ENCODE data around the gene VWDE.

DNA sequence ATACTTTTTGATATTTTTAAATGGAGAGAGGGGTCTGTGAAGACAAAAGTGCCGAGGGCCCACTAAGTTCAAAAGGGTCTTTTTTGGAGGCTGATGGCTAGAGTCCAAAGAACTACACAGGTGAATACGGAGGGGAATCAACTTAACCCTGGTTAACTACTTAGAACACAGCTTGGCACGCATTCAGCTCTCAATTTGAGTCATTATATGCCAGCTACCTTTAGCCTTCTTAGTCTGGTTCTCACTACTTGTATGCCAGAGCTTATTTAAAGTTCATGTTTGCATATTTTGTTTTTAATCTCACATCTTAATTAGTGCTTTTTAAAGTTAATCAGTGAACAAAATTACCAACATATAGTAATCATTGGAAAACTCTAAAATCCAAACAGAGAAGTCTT, 80.8 kb downstream of the VWDE start:
- TF ChIP-seq HDAC2 (CRISPR knock-in tag; IDR thresholded peaks at IDR 0.05): no peak
- TF ChIP-seq, protein P1, sequence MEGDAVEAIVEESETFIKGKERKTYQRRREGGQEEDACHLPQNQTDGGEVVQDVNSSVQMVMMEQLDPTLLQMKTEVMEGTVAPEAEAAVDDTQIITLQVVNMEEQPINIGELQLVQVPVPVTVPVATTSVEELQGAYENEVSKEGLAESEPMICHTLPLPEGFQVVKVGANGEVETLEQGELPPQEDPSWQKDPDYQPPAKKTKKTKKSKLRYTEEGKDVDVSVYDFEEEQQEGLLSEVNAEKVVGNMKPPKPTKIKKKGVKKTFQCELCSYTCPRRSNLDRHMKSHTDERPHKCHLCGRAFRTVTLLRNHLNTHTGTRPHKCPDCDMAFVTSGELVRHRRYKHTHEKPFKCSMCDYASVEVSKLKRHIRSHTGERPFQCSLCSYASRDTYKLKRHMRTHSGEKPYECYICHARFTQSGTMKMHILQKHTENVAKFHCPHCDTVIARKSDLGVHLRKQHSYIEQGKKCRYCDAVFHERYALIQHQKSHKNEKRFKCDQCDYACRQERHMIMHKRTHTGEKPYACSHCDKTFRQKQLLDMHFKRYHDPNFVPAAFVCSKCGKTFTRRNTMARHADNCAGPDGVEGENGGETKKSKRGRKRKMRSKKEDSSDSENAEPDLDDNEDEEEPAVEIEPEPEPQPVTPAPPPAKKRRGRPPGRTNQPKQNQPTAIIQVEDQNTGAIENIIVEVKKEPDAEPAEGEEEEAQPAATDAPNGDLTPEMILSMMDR (CRISPR knock-in tag; IDR thresholded peaks at IDR 0.05): no peak
- TF ChIP-seq ATF1 (CRISPR knock-in tag; IDR thresholded peaks at IDR 0.05): no peak
- TF ChIP-seq ESRRA (CRISPR knock-in tag; IDR thresholded peaks at IDR 0.05; ENCODE audit: low read depth): no peak
- no peak for TF ChIP-seq HNF4G (IDR thresholded peaks at IDR 0.05; ENCODE audit: borderline replicate concordance, low read depth, low read length)
- TF ChIP-seq HNF4G (CRISPR knock-in tag; IDR thresholded peaks at IDR 0.05; ENCODE audit: borderline replicate concordance, low read depth): no peak
- no peak for TF ChIP-seq POLR2AphosphoS5 (IDR thresholded peaks at IDR 0.05; ENCODE audit: low read depth, low read length)
- no peak for TF ChIP-seq ZNF17 (CRISPR knock-in tag; IDR thresholded peaks at IDR 0.05)
- no peak for TF ChIP-seq NR2C2 (CRISPR knock-in tag; IDR thresholded peaks at IDR 0.05; ENCODE audit: borderline replicate concordance)
- TF ChIP-seq SIN3B (IDR thresholded peaks at IDR 0.05; ENCODE audit: low read length): no peak
- no peak for TF ChIP-seq ZNF263 (CRISPR knock-in tag; IDR thresholded peaks at IDR 0.05)
- TF ChIP-seq ZNF816 (CRISPR knock-in tag; IDR thresholded peaks at IDR 0.05; ENCODE audit: borderline replicate concordance): no peak
- TF ChIP-seq TAF1 (CRISPR knock-in tag; IDR thresholded peaks at IDR 0.05): no peak
- TF ChIP-seq KAT7 (CRISPR knock-in tag; IDR thresholded peaks at IDR 0.05; ENCODE audit: borderline replicate concordance): no peak

All from HepG2 (cell line).